HL-60 (cell line): ENCODE results near the gene DBNL.

ENCODE experiments used
- DNase-seq, 2 experiments: peaks; one replicate each; pipeline ENCODE4 v3.0.0-alpha.2; 2010 to 2020; ENCODE audit warnings: low read depth in 1 of 2, low spot score in 1 of 2
- H3K27ac ChIP-seq: fragments of 250-450 bp; sonication (Bioruptor Pico); replicated peaks from 2 replicates; pipeline ENCODE4 v1.5.1; 2020; ENCODE audit warnings: mild to moderate bottlenecking, moderate library complexity
- H3K27me3 ChIP-seq: fragments of 250-450 bp; sonication (Bioruptor Pico); 2 replicates; pipeline ENCODE4 v1.5.1; 2021; ENCODE audit warnings: mild to moderate bottlenecking, moderate library complexity; ENCODE audit not compliant: insufficient read depth, poor library complexity, severe bottlenecking
- H3K4me3 ChIP-seq: replicated peaks from 2 replicates; pipeline ENCODE4 v1.5.1; 2011; ENCODE audit warnings: mild to moderate bottlenecking, control low read depth, low read length; ENCODE audit not compliant: insufficient read depth
- GABPA ChIP-seq: IDR thresholded peaks from 2 replicates; pipeline ENCODE4 v1.6.1; 2012; ENCODE audit warnings: low read depth
- POLR2AphosphoS5 ChIP-seq: IDR thresholded peaks from 2 replicates; pipeline ENCODE4 v1.6.1; 2012; ENCODE audit warnings: low read depth
- SPI1 ChIP-seq: IDR thresholded peaks from 2 replicates; pipeline ENCODE4 v1.6.1; 2012; ENCODE audit warnings: low read depth, mild to moderate bottlenecking, borderline replicate concordance
- TF ChIP-seq, protein P1 (sequence below): IDR thresholded peaks from 2 replicates; pipeline ENCODE4 v1.6.1; 2012; ENCODE audit warnings: low read depth; ENCODE audit not compliant: insufficient replicate concordance
- TF ChIP-seq, protein P2 (sequence below): IDR thresholded peaks from one replicate; pipeline ENCODE4 v1.5.1; 2011; ENCODE audit warnings: low read length, control low read depth, inconsistent platforms; ENCODE audit not compliant: insufficient read depth

The DBNL gene

DNA sequence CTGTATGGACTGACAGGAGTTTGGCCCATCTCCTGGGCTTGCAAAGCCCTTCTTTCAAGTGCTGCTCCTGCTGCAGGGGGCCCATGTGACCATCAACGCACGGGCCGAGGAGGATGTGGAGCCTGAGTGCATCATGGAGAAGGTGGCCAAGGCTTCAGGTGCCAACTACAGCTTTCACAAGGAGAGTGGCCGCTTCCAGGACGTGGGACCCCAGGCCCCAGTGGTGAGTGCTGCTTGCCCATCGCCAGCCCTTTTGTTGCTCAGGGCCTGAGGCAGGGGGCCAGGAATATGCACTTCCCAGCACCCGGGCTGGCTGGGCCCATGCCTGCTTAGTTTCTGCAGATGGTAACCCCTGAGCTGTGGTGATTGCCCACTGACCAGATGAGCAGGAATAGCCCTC, 12.2 kb downstream of the DBNL start:
- DNase-seq = no peak
- Histone ChIP-seq H3K27me3 (no peaks in the 10 kb centered on the region), H3K27ac (no peak overlapping the region), H3K4me3 (no peak overlapping the region)
- TF ChIP-seq, protein P1, sequence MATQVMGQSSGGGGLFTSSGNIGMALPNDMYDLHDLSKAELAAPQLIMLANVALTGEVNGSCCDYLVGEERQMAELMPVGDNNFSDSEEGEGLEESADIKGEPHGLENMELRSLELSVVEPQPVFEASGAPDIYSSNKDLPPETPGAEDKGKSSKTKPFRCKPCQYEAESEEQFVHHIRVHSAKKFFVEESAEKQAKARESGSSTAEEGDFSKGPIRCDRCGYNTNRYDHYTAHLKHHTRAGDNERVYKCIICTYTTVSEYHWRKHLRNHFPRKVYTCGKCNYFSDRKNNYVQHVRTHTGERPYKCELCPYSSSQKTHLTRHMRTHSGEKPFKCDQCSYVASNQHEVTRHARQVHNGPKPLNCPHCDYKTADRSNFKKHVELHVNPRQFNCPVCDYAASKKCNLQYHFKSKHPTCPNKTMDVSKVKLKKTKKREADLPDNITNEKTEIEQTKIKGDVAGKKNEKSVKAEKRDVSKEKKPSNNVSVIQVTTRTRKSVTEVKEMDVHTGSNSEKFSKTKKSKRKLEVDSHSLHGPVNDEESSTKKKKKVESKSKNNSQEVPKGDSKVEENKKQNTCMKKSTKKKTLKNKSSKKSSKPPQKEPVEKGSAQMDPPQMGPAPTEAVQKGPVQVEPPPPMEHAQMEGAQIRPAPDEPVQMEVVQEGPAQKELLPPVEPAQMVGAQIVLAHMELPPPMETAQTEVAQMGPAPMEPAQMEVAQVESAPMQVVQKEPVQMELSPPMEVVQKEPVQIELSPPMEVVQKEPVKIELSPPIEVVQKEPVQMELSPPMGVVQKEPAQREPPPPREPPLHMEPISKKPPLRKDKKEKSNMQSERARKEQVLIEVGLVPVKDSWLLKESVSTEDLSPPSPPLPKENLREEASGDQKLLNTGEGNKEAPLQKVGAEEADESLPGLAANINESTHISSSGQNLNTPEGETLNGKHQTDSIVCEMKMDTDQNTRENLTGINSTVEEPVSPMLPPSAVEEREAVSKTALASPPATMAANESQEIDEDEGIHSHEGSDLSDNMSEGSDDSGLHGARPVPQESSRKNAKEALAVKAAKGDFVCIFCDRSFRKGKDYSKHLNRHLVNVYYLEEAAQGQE = no peak
- TF ChIP-seq POLR2AphosphoS5 (no peak), SPI1 (no peak), GABPA (no peak)
- TF ChIP-seq, protein P2, sequence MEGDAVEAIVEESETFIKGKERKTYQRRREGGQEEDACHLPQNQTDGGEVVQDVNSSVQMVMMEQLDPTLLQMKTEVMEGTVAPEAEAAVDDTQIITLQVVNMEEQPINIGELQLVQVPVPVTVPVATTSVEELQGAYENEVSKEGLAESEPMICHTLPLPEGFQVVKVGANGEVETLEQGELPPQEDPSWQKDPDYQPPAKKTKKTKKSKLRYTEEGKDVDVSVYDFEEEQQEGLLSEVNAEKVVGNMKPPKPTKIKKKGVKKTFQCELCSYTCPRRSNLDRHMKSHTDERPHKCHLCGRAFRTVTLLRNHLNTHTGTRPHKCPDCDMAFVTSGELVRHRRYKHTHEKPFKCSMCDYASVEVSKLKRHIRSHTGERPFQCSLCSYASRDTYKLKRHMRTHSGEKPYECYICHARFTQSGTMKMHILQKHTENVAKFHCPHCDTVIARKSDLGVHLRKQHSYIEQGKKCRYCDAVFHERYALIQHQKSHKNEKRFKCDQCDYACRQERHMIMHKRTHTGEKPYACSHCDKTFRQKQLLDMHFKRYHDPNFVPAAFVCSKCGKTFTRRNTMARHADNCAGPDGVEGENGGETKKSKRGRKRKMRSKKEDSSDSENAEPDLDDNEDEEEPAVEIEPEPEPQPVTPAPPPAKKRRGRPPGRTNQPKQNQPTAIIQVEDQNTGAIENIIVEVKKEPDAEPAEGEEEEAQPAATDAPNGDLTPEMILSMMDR = no peak

DNA sequence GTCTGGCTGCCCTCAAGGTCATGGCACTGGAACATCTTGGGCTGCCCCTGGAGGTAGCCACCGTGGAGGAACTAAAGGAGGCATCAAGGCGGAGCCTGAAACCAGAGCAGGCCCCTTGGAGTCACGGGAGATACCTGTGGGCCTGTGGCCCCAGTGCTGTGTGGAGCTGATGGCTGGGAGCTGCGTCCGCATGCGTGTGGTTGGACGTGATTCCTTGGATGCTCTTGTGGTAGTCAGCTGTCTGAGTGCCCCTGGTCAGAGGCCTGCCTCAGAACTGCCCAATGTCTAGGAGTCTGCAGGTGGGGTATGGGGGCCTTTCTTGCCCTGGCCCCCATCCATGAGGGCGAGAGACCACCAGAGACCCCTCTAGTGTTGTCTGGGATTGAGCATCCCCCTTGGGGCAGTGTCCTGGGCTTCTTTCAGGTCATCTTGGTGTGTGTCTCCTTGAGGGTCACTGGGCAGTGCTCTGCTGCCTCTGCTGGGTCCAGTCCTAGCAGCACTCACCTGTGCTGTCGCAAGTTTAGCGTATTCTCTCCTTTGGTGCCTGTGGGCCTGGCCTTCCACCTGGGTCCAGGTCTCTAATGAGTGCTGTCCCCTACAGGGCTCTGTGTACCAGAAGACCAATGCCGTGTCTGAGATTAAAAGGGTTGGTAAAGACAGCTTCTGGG, 12.8 kb downstream of the DBNL start:
- TF ChIP-seq SPI1 = no peak
- TF ChIP-seq, protein P2 = no peak
- TF ChIP-seq POLR2AphosphoS5 = no peak
- no peak for TF ChIP-seq GABPA
- TF ChIP-seq, protein P1 = no peak
- H3K27ac ChIP-seq = no peak overlapping the region
- no peak for DNase-seq
- H3K4me3 ChIP-seq = no peak overlapping the region
- H3K27me3 ChIP-seq = no peaks in the 10 kb centered on the region

DNA sequence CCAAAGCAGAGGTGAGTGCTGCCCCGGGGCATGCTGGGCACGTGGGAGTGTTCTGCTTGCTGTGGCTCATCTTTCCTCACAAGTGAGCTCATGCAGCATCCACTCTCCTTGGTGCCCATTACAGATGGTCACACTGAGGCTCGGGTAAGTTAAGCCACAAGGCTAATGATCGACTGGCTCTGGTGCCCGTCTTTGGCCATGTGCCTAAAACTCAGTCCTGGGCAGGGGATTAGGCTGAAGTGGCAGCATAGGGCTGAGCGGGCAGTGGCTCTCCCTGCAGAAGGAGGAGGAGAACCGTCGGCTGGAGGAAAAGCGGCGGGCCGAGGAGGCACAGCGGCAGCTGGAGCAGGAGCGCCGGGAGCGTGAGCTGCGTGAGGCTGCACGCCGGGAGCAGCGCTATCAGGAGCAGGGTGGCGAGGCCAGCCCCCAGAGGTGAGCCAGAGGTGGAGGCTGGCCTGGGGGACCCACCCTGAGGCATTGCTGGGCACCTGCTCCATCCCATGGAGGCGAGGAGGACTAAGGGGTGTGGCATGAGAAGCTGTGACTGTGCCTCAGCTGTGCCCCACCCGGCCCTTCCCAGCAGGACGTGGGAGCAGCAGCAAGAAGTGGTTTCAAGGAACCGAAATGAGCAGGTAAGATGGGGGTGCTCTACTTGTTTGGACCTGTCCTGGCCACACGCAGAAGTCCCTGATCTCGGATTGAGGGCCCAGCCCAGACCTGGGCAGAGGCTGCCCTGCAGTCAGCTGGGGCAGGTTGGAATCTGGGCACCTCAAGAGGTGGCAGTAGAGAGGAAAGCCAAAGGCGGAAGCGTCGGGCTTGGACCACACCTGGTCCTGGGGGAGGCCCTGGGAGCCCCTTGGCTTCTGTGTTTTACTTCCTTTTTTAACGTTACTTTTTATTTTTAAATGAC, 13.6 kb downstream of the DBNL start:
- TF ChIP-seq, protein P2 = no peak
- TF ChIP-seq GABPA (no peak), POLR2AphosphoS5 (no peak), SPI1 (no peak)
- TF ChIP-seq, protein P1 = no peak
- Histone ChIP-seq H3K4me3 (no peak overlapping the region), H3K27me3 (no peaks in the 10 kb centered on the region), H3K27ac (no peak overlapping the region)
- DNase-seq = no peak
